Testis (tissue), 2 donors: ENCODE measurements around the gene LSM3.

Experiments
- CTCF ChIP-seq, 3 experiments: fragments of 450-650 bp in 2 of 3; fragments of 200-600 bp in 1 of 3; sonication (generic) in 1 of 3; IDR thresholded peaks; one replicate each; pipeline ENCODE4 v1.5.1; 2016 to 2019; ENCODE audit warnings: antibody characterized with exemption in 3 of 3, mild to moderate bottlenecking in 2 of 3, moderate library complexity in 1 of 3
- POLR2A ChIP-seq: fragments of 450-650 bp; IDR thresholded peaks from one replicate; pipeline ENCODE4 v1.6.1; 2017; ENCODE audit warnings: antibody characterized with exemption, mild to moderate bottlenecking, moderate library complexity

GRCh38 chr3:14131134-14131533, 47.5 kb upstream of the LSM3 start:
- TF ChIP-seq CTCF (IDR thresholded peaks at IDR 0.05), result no peak
- TF ChIP-seq POLR2A, result no peak
